NOMO-1 (cell line): ENCODE data around the gene ZNF248.
"Not testable (repeated sequence)": the region's sequence is repeated elsewhere in the genome, so short reads cannot be mapped to it uniquely, and the experiment has no call there.

Source experiments
- DNase-seq, 2 experiments: peaks; one replicate each; lab custom pipeline; 2025; ENCODE audit not compliant: unreplicated experiment in 2 of 2; lab: John Stamatoyannopoulos, UW

Gene ZNF248

DNA sequence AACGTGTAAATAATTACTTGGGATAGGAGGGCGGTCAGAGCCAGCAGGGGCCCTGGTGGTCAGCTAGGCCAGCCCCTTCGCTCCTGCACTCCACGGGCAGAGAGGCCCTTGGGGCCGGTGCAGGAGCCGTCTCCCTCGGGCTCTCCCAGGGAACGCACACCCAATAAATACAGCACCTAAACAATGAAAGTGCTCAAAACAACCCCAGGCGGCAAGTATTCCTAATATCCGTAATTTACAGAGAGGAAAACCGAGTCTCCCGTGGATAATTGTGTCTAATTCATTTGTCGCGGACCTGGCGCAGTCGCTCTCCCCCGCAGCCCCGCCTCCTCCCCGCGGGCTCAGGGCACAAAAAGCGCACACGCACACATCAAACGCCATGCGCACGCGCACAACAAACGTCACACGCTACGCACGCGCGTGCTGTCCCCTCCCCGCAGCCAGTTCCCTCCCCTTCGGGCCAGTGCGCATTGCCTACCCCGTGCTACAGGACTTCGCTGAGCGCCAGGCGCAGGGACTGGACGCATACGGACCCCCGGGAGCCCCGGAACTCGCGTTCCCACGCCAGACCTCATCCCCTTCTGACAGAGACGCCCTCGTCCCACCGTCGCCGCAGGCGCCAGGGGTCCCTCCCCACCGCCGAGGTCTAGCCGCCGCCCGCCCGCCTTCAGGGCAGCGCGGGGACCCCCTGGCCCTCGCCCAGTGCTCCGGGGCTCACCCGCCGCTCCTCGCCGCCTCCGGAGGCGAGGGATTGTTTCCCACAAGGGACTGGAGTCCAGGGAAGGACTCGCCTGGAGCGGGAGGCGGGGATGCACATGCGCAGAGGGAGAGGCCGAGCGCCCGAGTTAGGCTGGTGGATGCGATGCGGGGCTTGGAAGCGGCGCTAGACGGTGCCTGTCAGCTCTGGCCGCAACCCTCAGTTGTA, at the start of gene ZNF248:
ZNF248 (minus strand) TSS at position 324 of the 925 bp plus-strand sequence. CDS start 1,300 bp downstream, outside the sequence.
- DNase-seq = peak; percentile 91 to 94

- DNase-seq = no peak
Observed at GRCh38 chr10:37906382-37906781, 49.0 kb upstream of the ZNF248 start.

GRCh38 chr10:37896436-37896835, 39.0 kb upstream of the ZNF248 start:
- no peak for DNase-seq

DNA sequence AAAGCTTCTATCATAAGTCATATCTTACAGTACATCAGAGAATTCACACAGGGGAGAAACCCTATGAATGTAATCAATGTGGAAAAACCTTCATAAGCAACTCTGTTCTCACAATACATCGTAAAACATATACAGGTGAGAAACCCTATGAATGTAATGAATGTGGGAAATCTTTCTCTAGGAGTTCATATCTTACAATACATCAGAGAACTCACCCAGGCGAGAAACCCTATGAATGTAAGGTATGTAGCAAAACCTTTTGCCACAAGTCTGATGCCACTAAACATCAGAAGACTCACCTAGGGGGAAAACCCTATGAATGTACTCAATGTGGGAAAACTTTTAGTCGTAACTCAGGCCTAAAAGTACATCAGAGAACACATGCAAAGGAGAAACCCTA, 38.3 kb upstream of the ZNF248 start:
- no peak for DNase-seq

DNA sequence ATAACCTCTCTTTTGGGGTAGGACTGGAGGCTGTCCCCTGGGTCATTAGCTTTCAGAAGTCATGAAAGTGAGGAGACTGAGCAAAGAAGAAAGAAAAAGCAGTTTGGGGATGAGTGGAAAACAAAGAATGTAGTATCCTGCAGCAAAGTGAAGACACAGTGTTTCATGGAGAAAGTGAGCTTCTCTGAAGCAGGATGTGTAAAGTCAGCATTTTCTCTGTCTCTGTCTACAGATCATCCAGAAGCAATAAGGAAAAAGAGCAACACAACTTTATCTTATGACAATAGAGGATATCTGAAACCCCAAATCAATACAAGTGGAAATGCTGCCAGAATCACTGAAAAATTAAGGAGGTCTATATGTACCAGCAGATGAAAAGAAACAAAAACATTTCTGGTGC, 28.4 kb upstream of the ZNF248 start:
- DNase-seq = no peak

DNA sequence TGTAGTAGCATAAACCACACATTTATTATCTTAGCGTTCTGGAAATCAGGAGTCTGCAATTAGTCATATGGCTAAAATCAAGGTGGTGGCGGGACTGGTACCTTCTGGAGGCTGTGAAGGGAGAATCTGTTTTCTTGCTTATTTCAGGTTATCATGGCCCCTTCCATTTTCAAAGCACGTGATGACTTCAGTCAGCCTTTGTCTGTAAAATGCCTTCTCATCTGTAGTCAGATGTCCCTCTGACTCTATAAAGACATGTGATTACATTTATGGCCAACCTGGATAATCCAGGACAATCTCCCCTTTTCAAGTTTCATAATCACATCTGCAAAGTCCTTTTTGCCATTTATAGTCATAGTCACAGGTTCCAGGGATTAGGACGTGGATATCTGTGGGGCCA, 15.5 kb upstream of the ZNF248 start:
- no peak for DNase-seq

GRCh38 chr10:37872283-37872682, 14.9 kb upstream of the ZNF248 start:
- no peak for DNase-seq

DNA sequence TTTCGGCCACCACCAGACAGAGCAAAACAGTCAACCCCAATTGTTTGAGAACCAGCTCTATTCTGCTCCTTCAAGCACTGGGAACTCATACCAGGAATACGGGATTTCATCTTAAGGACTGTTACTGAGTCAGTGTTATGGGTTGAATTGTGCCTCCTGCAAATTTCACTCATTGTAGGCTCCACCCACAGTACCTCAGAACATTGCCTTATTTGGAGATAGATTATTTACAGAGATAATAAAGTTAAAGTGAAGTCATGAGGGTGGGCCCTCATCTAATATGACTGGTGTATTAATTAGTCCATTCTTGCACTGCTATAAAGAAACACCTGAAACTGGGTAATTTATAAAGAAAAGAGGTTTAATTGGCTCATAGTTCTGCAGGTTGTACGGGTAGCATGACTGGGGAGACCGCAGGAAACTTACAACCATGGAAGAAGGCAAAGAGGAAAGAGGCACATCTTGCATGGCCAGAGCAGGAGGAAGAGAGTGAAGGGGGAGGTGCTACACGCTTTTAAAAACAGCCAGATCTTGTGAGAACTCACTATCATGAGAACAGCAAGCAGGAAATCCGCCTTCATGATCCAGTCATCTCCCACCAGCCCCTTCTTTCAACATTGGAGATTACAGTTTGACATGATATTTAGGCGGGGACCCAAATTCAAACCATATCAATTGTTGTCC, 14.3 kb upstream of the ZNF248 start:
- no peak for DNase-seq

GRCh38 chr10:37871143-37871542, 13.7 kb upstream of the ZNF248 start:
- no peak for DNase-seq

GRCh38 chr10:37868796-37869195, 11.4 kb upstream of the ZNF248 start:
- no peak for DNase-seq

DNA sequence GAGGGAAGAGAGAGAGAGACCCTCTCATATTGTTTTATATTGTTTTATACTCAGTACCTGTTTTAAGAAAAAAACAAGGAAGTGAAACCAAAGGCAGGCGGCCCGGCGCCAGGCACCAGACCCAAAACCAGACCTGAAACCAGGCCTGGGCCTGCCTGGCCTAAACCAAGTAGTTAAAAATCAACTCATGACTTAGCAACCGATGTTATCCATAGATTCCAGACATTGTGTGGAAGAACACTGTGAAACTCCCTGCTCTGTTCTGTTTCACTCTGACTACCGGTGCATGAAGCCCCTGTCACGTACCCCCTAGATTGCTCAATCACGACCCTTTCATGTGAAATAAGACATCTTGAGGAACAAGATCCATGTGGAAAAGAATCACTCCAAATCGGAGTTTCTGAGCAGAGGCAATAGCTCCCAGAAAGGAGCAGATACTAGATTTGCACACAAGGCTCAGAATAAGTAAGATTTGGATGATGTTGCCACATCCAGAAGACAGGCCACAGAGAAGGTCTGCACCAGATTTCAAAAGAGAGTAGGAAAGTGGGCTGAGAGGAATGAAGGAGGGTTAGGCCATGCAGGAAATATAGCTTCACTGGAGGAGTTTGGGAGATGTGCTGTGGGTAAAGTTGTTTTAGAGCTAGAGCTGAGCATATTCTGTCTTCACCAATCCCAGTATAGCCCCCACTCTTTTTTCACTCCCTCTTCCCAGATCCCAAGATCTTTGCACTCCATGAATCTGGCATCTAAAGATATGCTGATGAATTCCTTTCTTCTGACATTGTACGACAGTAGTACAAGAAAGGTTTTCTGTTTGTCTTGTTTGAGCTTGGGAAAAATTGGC, 8.8 kb upstream of the ZNF248 start:
- DNase-seq = peak; percentile 1 to 12

- DNase-seq = no peak
Observed at GRCh38 chr10:37865264-37865663, 7.9 kb upstream of the ZNF248 start.

- peak in 1 of 2 experiments; percentile 8 for DNase-seq
Observed at GRCh38 chr10:37860494-37861190, 3.2 kb upstream of the ZNF248 start.

- not testable (repeated sequence) for DNase-seq
Observed at GRCh38 chr10:37859270-37859669, 1.9 kb upstream of the ZNF248 start.

DNA sequence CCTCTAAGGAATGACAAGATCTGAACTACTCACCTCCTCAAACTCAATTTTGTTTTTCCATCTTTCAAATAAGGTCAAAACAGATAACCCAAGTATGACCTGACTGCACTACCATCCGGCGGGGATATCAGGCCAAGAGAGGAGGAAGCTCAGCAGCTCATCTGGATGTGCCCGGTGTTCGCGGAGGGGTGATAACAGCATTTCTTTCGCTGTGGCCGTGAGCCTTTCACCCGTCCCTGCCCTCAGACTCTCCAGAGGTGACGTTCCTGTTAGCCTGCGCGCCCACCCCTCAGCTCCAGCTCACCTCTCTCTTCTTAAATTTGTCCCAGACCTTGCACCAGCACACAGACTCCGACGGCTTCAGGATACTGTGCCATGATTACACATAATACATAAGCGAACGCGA, 526 bp downstream of the ZNF248 start:
- DNase-seq = peak in 1 of 2 experiments; percentile 13

GRCh38 chr10:37855636-37856035, 1.8 kb downstream of the ZNF248 start:
- DNase-seq = no peak

DNA sequence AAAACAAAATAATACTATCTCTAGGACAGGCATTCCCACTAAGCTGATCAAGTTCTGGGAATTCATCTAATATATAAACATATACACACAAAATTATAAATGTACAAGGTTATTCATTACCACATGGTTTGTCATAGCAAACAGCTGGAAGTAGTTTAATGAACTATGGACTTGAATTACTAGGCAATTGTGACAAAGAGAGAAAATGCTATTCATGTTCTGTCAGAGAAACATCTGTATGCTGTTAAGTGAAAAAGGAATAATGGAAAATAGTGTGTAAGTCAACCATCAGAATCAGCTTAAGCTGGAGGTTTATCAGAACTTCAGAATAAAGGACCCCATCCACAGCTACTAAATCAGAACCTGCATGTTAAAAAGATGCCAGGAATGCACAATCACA, 2.8 kb downstream of the ZNF248 start:
- no peak for DNase-seq

- no peak for DNase-seq
Observed at GRCh38 chr10:37844644-37845043, 12.8 kb downstream of the ZNF248 start.

DNA sequence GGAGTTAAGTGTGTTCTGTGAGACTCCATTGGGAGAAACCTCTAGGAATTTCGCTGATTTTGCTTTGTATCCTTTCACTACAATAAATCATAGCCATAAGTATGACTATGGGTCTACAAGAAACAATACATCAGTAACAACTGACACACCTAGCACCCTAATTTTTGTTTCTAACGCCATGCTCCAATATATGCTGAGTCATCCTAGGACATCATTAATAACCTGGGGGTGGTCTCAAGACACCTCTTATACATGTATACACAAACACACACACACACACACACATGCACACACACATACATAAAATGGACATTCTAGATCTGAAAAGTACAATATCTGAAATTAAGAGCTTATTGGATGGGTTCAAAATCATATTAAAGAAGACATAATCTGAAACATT, 18.2 kb downstream of the ZNF248 start:
- no peak for DNase-seq
